ENCODE data around the gene FRMD5.

The FRMD5 gene

DNA sequence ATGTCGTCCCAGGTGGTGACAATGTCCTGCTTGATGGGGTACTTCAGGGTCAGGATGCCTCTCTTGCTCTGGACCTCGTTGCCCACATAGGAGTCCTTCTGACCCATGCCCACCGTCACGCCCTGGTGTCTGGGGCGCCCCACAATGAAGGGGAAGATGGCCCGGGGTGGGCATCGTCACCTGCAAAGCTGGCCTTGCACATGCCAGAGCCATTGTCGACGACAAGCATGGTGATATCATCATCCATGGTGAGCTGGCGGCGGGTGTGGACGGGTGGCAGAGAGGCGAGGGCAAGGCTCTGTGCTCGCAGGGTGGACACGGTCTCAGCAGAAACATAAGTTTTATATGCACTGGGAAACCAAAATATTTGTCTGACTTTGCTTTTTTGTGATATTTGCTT lies 205.1 kb downstream of the FRMD5 start:
- no peaks in the 10 kb centered on the region for H3K27me3 ChIP-seq (ENCODE audit: control insufficient read depth, insufficient read depth, low read length)
- no peak overlapping the region for H3K9ac ChIP-seq (ENCODE audit: low read length)
- no peak overlapping the region for H3K27ac ChIP-seq (ENCODE audit: low read length)
- H3K36me3 ChIP-seq (ENCODE audit: control insufficient read depth, low read depth, low read length), result no peaks in the 10 kb centered on the region
- no peaks in the 10 kb centered on the region for H3K4me1 ChIP-seq (ENCODE audit: control insufficient read depth, low read depth, low read length)
- H3K9me3 ChIP-seq (ENCODE audit: control insufficient read depth, low read depth, low read length), result no peaks in the 10 kb centered on the region
- no peak overlapping the region for H3K4me3 ChIP-seq (ENCODE audit: low read length)

DNA sequence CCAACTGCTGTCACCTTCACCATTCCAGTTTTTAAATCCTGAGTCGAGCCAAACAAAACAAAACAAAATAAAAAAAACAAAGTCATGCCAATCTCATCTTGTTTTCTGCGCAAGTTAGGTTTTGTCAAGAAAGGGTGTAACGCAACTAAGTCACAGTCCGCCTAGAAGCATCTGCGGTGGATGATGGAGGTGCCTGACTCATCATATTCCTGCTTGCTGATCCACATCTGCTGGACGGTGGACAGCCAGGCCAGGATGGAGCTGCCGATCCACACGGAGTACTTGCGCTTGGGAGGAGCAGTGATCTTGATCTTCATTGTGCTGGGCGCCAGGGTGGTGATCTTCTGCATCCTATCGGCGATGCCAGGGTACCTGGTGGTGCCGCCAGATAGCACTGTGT lies 206.2 kb downstream of the FRMD5 start:
- no peak overlapping the region for H3K4me3 ChIP-seq (ENCODE audit: low read length)
- H3K9ac ChIP-seq (ENCODE audit: low read length), result no peak overlapping the region
- no peaks in the 10 kb centered on the region for H3K36me3 ChIP-seq (ENCODE audit: control insufficient read depth, low read depth, low read length)
- no peak overlapping the region for H3K27ac ChIP-seq (ENCODE audit: low read length)
- no peaks in the 10 kb centered on the region for H3K27me3 ChIP-seq (ENCODE audit: control insufficient read depth, insufficient read depth, low read length)
- H3K9me3 ChIP-seq (ENCODE audit: control insufficient read depth, low read depth, low read length), result no peaks in the 10 kb centered on the region
- H3K4me1 ChIP-seq (ENCODE audit: control insufficient read depth, low read depth, low read length), result peaks cover under 1% of the 10 kb centered on the region

DNA sequence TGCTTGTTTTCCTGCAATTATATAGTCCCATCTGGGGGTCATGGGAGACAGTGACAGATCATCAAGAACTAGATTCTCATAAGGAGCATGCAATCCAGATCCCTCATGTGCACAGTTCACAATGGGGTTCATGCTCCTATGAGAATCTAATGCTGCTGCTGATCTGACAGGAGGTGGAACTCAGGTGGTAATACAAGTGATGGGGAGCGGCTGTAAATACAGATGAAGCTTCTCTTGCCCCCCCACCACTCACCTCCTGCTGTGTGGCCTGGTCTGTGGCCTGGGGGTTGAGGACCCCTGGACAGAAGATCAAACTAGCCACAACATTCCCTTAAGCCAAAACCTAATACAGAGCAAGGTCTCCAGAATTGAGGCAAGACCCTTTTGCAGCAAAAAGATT lies 207.1 kb downstream of the FRMD5 start:
- no peaks in the 10 kb centered on the region for H3K27me3 ChIP-seq (ENCODE audit: control insufficient read depth, insufficient read depth, low read length)
- no peak overlapping the region for H3K27ac ChIP-seq (ENCODE audit: low read length)
- H3K9ac ChIP-seq (ENCODE audit: low read length), result no peak overlapping the region
- H3K4me3 ChIP-seq (ENCODE audit: low read length), result no peak overlapping the region
- peaks cover 7% of the 10 kb centered on the region for H3K4me1 ChIP-seq (ENCODE audit: control insufficient read depth, low read depth, low read length)
- no peaks in the 10 kb centered on the region for H3K9me3 ChIP-seq (ENCODE audit: control insufficient read depth, low read depth, low read length)
- no peaks in the 10 kb centered on the region for H3K36me3 ChIP-seq (ENCODE audit: control insufficient read depth, low read depth, low read length)

DNA sequence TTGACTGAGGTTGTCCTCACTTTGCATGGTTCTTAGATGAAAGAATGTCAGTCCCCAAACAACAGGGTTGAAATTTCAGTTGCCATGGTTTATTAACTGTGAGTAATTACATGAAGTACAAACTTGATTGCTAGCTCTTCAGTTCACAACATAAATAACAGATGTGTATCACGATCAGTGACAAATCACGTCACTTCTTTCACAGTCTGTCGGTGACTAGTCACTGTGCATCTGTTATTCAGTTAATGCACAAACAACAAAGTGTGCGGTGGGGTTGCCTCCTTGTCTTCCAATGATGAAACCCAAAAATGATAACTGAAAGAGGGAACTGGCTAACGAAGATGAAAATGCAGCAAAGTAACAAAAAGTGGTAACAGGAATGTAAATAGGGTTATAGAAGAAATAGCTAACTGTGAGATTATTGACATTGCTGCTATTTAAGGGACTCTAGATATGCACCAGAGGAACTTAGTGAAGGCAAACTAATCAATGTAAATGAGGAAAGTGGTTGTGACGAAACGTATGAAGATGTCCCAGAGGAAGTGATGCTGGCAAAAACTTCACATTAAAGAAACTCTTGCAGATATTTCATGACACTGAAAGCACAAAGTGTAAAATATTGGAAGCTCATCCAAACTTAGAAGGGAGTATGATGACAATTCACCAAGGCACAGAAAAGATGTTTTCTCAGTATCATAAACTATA lies 208.9 kb downstream of the FRMD5 start:
- H3K36me3 ChIP-seq (ENCODE audit: control insufficient read depth, low read depth, low read length), result no peaks in the 10 kb centered on the region
- H3K27me3 ChIP-seq (ENCODE audit: control insufficient read depth, insufficient read depth, low read length), result no peaks in the 10 kb centered on the region
- no peaks in the 10 kb centered on the region for H3K9me3 ChIP-seq (ENCODE audit: control insufficient read depth, low read depth, low read length)
- no peak overlapping the region for H3K9ac ChIP-seq (ENCODE audit: low read length)
- H3K4me1 ChIP-seq (ENCODE audit: control insufficient read depth, low read depth, low read length), result peaks cover 7% of the 10 kb centered on the region
- H3K27ac ChIP-seq (ENCODE audit: low read length), result no peak overlapping the region
- no peak overlapping the region for H3K4me3 ChIP-seq (ENCODE audit: low read length)

DNA sequence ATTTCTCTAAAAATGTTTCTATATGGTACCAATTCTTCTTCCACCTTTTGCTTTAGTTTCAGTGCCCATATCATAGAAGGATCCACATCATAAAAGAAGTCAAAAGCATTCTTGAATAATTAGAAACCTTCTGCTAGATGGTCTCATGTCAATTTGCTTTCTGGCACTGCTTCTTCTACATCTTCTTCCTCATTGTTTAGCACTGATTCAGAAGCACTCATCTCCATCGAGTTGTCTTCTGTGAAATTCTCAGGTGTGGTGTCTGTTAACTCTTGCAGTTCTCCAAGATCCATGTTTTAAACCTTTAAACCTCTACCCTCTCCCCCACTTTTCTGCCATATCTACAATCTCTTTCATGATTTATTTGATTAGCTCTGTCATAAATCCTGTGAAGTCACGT lies 213.5 kb downstream of the FRMD5 start:
- H3K27ac ChIP-seq (ENCODE audit: low read length), result no peak overlapping the region
- H3K36me3 ChIP-seq (ENCODE audit: control insufficient read depth, low read depth, low read length), result no peaks in the 10 kb centered on the region
- H3K9me3 ChIP-seq (ENCODE audit: control insufficient read depth, low read depth, low read length), result no peaks in the 10 kb centered on the region
- H3K27me3 ChIP-seq (ENCODE audit: control insufficient read depth, insufficient read depth, low read length), result no peaks in the 10 kb centered on the region
- no peak overlapping the region for H3K4me3 ChIP-seq (ENCODE audit: low read length)
- H3K9ac ChIP-seq (ENCODE audit: low read length), result no peak overlapping the region
- peaks cover 7% of the 10 kb centered on the region for H3K4me1 ChIP-seq (ENCODE audit: control insufficient read depth, low read depth, low read length)

DNA sequence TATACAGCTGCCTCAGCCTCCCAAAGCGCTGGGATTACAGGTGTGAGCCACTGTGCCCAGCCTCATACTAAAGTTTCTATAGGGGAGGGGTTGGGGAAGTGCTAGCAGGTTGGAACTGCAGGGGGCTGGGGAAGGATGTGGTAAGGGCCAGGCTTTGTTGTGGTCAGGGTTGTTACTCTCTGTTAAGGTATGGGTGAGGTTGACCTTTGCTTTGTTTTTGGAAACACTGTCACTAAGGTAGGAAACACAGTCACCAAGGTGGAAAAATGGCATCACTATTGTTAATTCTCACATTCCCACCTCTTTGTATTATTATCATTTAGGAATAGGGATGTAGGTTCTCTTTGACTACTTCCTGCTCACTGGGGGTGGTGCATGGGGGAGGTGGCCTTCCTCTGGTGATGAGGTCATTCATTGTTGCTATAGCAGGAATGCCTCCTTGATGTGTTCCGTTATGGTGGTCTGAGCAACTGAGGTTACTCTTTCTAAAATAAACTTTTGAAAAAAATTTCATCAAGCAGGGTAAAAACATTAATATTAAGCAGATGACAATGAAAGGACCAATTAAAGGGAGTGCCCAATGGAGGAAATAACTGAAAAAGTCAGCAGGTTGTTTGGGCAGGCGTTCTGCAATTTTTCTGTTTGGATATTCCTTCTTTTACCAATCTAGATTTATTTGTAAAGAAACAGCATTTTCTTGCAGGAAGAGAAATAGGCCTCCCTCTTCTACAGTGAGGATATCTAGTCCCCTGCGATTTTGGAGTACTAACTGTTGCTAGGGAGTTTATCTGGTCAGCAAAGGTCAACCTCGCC lies 217.8 kb downstream of the FRMD5 start:
- no peak overlapping the region for H3K27ac ChIP-seq (ENCODE audit: low read length)
- no peaks in the 10 kb centered on the region for H3K36me3 ChIP-seq (ENCODE audit: control insufficient read depth, low read depth, low read length)
- H3K4me3 ChIP-seq (ENCODE audit: low read length), result no peak overlapping the region
- no peaks in the 10 kb centered on the region for H3K9me3 ChIP-seq (ENCODE audit: control insufficient read depth, low read depth, low read length)
- H3K27me3 ChIP-seq (ENCODE audit: control insufficient read depth, insufficient read depth, low read length), result no peaks in the 10 kb centered on the region
- H3K9ac ChIP-seq (ENCODE audit: low read length), result no peak overlapping the region
- H3K4me1 ChIP-seq (ENCODE audit: control insufficient read depth, low read depth, low read length), result no peaks in the 10 kb centered on the region

DNA sequence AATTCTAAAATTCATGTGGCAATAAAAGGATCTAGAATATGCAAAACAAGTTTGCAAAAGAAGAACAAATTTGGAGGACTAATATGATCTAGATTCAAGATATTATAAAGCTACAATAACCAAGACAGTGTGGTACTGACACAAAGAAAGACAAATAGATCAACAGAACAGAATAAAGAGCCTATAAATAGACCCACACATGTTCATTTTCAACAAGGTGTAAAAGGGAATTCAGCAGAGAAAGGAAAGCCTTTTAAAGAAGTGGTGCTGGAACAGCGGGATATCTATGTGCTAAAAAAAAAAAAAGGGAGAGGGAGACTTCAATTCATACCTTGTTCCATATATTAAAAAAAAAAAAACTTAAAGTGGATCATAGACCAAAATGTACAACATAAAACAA lies 219.3 kb downstream of the FRMD5 start:
- no peak overlapping the region for H3K9ac ChIP-seq (ENCODE audit: low read length)
- H3K27me3 ChIP-seq (ENCODE audit: control insufficient read depth, insufficient read depth, low read length), result no peaks in the 10 kb centered on the region
- no peak overlapping the region for H3K4me3 ChIP-seq (ENCODE audit: low read length)
- H3K4me1 ChIP-seq (ENCODE audit: control insufficient read depth, low read depth, low read length), result no peaks in the 10 kb centered on the region
- H3K27ac ChIP-seq (ENCODE audit: low read length), result no peak overlapping the region
- no peaks in the 10 kb centered on the region for H3K36me3 ChIP-seq (ENCODE audit: control insufficient read depth, low read depth, low read length)
- no peaks in the 10 kb centered on the region for H3K9me3 ChIP-seq (ENCODE audit: control insufficient read depth, low read depth, low read length)

DNA sequence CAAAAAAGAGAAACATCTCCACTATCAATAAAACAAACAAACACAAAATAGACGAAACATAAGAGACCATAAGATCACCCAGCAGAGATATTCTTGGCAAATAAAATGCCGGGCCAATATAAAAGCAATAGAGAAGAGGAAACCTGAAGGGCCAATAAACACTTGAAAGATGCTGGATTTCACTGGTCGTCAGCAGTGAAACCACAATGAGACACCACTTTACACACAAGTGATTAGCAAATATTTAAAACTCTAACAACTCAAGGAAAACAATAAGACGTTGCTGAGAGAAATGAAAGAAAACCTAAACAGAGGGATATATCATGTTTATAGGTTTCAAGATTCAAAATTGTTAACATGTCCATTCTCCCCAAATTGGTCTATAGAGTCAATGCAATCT lies 219.7 kb downstream of the FRMD5 start:
- H3K27ac ChIP-seq (ENCODE audit: low read length), result no peak overlapping the region
- no peaks in the 10 kb centered on the region for H3K36me3 ChIP-seq (ENCODE audit: control insufficient read depth, low read depth, low read length)
- no peaks in the 10 kb centered on the region for H3K4me1 ChIP-seq (ENCODE audit: control insufficient read depth, low read depth, low read length)
- H3K27me3 ChIP-seq (ENCODE audit: control insufficient read depth, insufficient read depth, low read length), result no peaks in the 10 kb centered on the region
- no peak overlapping the region for H3K4me3 ChIP-seq (ENCODE audit: low read length)
- H3K9ac ChIP-seq (ENCODE audit: low read length), result no peak overlapping the region
- no peaks in the 10 kb centered on the region for H3K9me3 ChIP-seq (ENCODE audit: control insufficient read depth, low read depth, low read length)

DNA sequence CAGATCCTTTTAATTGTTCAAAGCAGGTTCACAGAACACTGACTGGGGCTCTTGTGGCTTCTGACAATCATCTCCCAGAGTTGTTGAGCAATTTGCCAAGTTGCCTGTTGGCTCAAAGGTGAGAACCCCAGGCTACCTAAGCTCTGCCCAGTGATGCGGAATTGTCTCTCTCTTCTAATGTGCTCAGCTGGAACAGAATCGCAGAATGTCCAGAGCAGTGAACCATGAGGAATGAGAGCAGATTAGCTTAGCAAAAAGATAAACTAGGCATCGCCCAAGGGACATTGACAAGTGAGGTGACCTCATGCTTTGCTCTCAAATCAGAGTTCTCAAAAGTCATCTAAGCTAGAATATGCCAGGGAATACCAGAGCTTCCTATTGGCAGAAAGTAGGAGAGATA lies 220.2 kb downstream of the FRMD5 start:
- Histone ChIP-seq H3K9ac (ENCODE audit: low read length) (no peak overlapping the region), H3K27me3 (ENCODE audit: control insufficient read depth, insufficient read depth, low read length) (no peaks in the 10 kb centered on the region), H3K36me3 (ENCODE audit: control insufficient read depth, low read depth, low read length) (no peaks in the 10 kb centered on the region), H3K9me3 (ENCODE audit: control insufficient read depth, low read depth, low read length) (no peaks in the 10 kb centered on the region), H3K4me1 (ENCODE audit: control insufficient read depth, low read depth, low read length) (no peaks in the 10 kb centered on the region), H3K4me3 (ENCODE audit: low read length) (no peak overlapping the region), H3K27ac (ENCODE audit: low read length) (no peak overlapping the region)

DNA sequence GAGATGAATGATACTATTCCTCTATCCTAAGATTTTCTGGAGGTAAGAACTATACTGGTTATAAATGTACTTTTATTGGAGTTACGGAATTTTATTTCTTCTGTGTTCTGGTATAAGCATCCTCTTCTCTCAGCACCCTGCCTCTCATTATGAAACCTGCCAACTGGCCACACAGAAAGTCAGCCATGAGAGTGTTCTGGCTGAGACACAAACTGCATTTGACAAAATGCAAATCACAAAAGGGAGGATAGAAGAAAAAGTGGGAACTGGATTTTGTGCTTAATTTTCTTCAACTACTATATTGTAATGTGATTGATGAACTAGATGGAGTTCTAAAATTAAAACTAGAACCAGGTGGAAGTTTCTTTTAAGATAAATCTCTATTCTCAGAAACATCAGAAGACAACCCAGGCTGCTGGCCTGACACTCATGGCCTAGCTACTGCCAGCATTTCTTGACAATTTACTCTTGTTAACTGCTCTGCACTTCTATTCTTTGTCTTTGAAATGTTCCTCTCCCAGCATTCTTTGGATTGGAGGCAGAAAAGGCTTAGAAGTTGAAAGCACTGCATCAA lies 225.2 kb downstream of the FRMD5 start:
- Histone ChIP-seq H3K9me3 (ENCODE audit: control insufficient read depth, low read depth, low read length) (no peaks in the 10 kb centered on the region), H3K4me1 (ENCODE audit: control insufficient read depth, low read depth, low read length) (no peaks in the 10 kb centered on the region), H3K36me3 (ENCODE audit: control insufficient read depth, low read depth, low read length) (no peaks in the 10 kb centered on the region), H3K27me3 (ENCODE audit: control insufficient read depth, insufficient read depth, low read length) (no peaks in the 10 kb centered on the region), H3K4me3 (ENCODE audit: low read length) (no peak overlapping the region), H3K27ac (ENCODE audit: low read length) (no peak overlapping the region), H3K9ac (ENCODE audit: low read length) (no peak overlapping the region)

DNA sequence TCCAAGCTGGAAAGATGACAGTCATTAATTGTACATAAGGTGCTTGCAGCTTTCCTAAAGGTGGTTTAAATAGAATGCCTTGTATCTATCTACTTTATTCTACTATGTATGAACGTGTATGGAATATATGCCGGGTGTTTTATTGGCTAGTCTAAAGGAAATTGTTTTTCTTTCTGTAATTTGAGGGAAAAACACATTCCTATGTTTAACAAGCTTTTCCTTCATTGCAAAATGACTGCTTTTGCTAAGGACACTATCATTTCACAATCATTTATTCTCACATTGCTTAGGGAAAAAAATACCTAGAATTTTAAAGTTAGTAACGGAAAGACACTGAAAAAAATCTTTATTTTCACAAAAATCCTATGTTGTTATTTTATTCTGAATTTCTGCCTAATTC lies 226.5 kb downstream of the FRMD5 start:
- Histone ChIP-seq H3K4me1 (ENCODE audit: control insufficient read depth, low read depth, low read length) (no peaks in the 10 kb centered on the region), H3K27ac (ENCODE audit: low read length) (no peak overlapping the region), H3K4me3 (ENCODE audit: low read length) (no peak overlapping the region), H3K9ac (ENCODE audit: low read length) (no peak overlapping the region), H3K27me3 (ENCODE audit: control insufficient read depth, insufficient read depth, low read length) (no peaks in the 10 kb centered on the region), H3K9me3 (ENCODE audit: control insufficient read depth, low read depth, low read length) (no peaks in the 10 kb centered on the region), H3K36me3 (ENCODE audit: control insufficient read depth, low read depth, low read length) (no peaks in the 10 kb centered on the region)

DNA sequence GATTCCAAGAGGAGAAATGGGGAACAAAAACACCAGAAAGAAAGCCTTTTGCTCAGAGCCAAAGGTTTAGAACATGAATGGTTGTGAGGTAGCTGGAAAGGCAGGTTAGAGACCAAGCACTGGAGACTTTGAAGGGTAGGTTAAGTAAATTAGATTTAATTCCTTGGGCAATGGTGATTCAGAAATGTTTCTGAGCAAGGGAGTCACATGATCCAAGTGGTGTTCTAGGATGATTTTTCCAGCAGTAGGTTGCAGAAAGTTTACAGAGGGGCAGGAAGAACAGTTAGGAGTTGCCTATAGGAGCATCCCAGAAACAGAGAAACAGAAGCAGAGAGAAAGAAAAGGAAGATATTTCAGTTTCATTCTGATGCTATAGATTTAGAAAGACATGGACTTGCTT lies 228.4 kb downstream of the FRMD5 start:
- H3K9me3 ChIP-seq (ENCODE audit: control insufficient read depth, low read depth, low read length), result no peaks in the 10 kb centered on the region
- no peak overlapping the region for H3K27ac ChIP-seq (ENCODE audit: low read length)
- H3K36me3 ChIP-seq (ENCODE audit: control insufficient read depth, low read depth, low read length), result no peaks in the 10 kb centered on the region
- no peaks in the 10 kb centered on the region for H3K27me3 ChIP-seq (ENCODE audit: control insufficient read depth, insufficient read depth, low read length)
- H3K4me3 ChIP-seq (ENCODE audit: low read length), result no peak overlapping the region
- no peak overlapping the region for H3K9ac ChIP-seq (ENCODE audit: low read length)
- no peaks in the 10 kb centered on the region for H3K4me1 ChIP-seq (ENCODE audit: control insufficient read depth, low read depth, low read length)
